ENCODE measurements around the gene AQP1. TPM values are rescaled to one million over a fixed set of nuclear protein-coding genes. Genes with fewer than 3 reads are reported as not detected.

AQP1 gene
- total and polyA plus RNA-seq, 4 donors = 8.9 to 76.3 (median 23.5) TPM

GRCh38 chr7:30927559-30927958 lies 15.9 kb downstream of the AQP1 start:
- no peak for DNase-seq (ENCODE audit: low spot score)
- no peaks in the 10 kb centered on the region for H3K9me3 ChIP-seq (ENCODE audit: control insufficient read depth in 4 of 4, low read length in 3 of 4)
- H3K4me1 ChIP-seq (ENCODE audit: control insufficient read depth in 4 of 4, insufficient read depth in 4 of 4, low read length in 3 of 4) = no peaks in the 10 kb centered on the region
- 85% methylated on average over 3 of the region's 3 CpGs for WGBS
- no peak overlapping the region for H3K9ac ChIP-seq (ENCODE audit: low read depth in 1 of 2, low read length in 2 of 2)
- H3K27me3 ChIP-seq (ENCODE audit: control insufficient read depth in 4 of 4, insufficient read depth in 4 of 4, low read length in 3 of 4) = no peaks in the 10 kb centered on the region
- no peaks in the 10 kb centered on the region for H3K36me3 ChIP-seq (ENCODE audit: control insufficient read depth in 4 of 4, insufficient read depth in 3 of 4, low read depth in 1 of 4, low read length in 3 of 4)
- TF ChIP-seq RAD21 (IDR thresholded peaks at IDR 0.05) (no peak), HNF4G (IDR thresholded peaks at IDR 0.05) (no peak), RXRA (IDR thresholded peaks at IDR 0.05) (no peak), HNF4A (conservative IDR thresholded peaks at IDR 0.05) (no peak), ZBTB33 (IDR thresholded peaks at IDR 0.05) (no peak), YY1 (IDR thresholded peaks at IDR 0.05) (no peak), SP1 (IDR thresholded peaks at IDR 0.05) (no peak), GABPA (IDR thresholded peaks at IDR 0.05 in 1 of 2, conservative IDR thresholded peaks at IDR 0.05 in 1 of 2) (no peak), JUND (IDR thresholded peaks at IDR 0.05) (no peak), FOXA1 (IDR thresholded peaks at IDR 0.05) (no peak), CTCF (IDR thresholded peaks at IDR 0.05; ENCODE audit: low read depth, low read length, missing input control) (no peak), EGR1 (IDR thresholded peaks at IDR 0.05; ENCODE audit: low read depth in 2 of 2) (no peak), ATF3 (IDR thresholded peaks at IDR 0.05) (no peak), REST (IDR thresholded peaks at IDR 0.05) (no peak)
- H3K27ac ChIP-seq (ENCODE audit: low read depth in 1 of 2, low read length in 2 of 2) = no peak overlapping the region
- no peak overlapping the region for H3K4me3 ChIP-seq (ENCODE audit: low read depth in 1 of 3, low read length in 3 of 3)

- Histone ChIP-seq H3K27ac (ENCODE audit: low read depth in 1 of 2, low read length in 2 of 2) (no peak overlapping the region), H3K9me3 (ENCODE audit: control insufficient read depth in 4 of 4, low read length in 3 of 4) (no peaks in the 10 kb centered on the region), H3K9ac (ENCODE audit: low read depth in 1 of 2, low read length in 2 of 2) (no peak overlapping the region), H3K4me1 (ENCODE audit: control insufficient read depth in 4 of 4, insufficient read depth in 4 of 4, low read length in 3 of 4) (no peaks in the 10 kb centered on the region), H3K27me3 (ENCODE audit: control insufficient read depth in 4 of 4, insufficient read depth in 4 of 4, low read length in 3 of 4) (no peaks in the 10 kb centered on the region), H3K4me3 (ENCODE audit: low read depth in 1 of 3, low read length in 3 of 3) (no peak overlapping the region), H3K36me3 (ENCODE audit: control insufficient read depth in 4 of 4, insufficient read depth in 3 of 4, low read depth in 1 of 4, low read length in 3 of 4) (no peaks in the 10 kb centered on the region)
- WGBS = 95% methylated on average over 13 of the region's 13 CpGs
- DNase-seq (ENCODE audit: low spot score) = peak; percentile 29
- no peak for TF ChIP-seq JUND (IDR thresholded peaks at IDR 0.05)
- no peak for TF ChIP-seq HNF4G (IDR thresholded peaks at IDR 0.05)
- TF ChIP-seq TAF1 (conservative IDR thresholded peaks at IDR 0.05) = no peak
- no peak for TF ChIP-seq SP1 (IDR thresholded peaks at IDR 0.05)
- TF ChIP-seq FOXA2 (IDR thresholded peaks at IDR 0.05) = no peak
- TF ChIP-seq GABPA (IDR thresholded peaks at IDR 0.05 in 1 of 2, conservative IDR thresholded peaks at IDR 0.05 in 1 of 2) = no peak
- no peak for TF ChIP-seq CTCF (IDR thresholded peaks at IDR 0.05; ENCODE audit: low read depth, low read length, missing input control)
- TF ChIP-seq FOXA1 (IDR thresholded peaks at IDR 0.05) = no peak
- TF ChIP-seq YY1 (IDR thresholded peaks at IDR 0.05) = no peak
- no peak for TF ChIP-seq NR2F2 (IDR thresholded peaks at IDR 0.05)
- no peak for TF ChIP-seq MAX (IDR thresholded peaks at IDR 0.05)
- no peak for TF ChIP-seq EGR1 (IDR thresholded peaks at IDR 0.05; ENCODE audit: low read depth in 2 of 2)
- TF ChIP-seq HNF4A (conservative IDR thresholded peaks at IDR 0.05) = no peak
- TF ChIP-seq ZBTB33 (IDR thresholded peaks at IDR 0.05) = no peak
Measured at GRCh38 chr7:30928254-30928872, 16.7 kb downstream of the AQP1 start.
